ENCODE results near the gene TMEM229B. TPM values are rescaled to one million over a fixed set of nuclear protein-coding genes. Genes with fewer than 3 reads are reported as not detected.

The TMEM229B gene
- polyA plus RNA-seq, 1 of the 3 experiments (the other 2 are of a cell fraction), result 0.16 TPM

DNA sequence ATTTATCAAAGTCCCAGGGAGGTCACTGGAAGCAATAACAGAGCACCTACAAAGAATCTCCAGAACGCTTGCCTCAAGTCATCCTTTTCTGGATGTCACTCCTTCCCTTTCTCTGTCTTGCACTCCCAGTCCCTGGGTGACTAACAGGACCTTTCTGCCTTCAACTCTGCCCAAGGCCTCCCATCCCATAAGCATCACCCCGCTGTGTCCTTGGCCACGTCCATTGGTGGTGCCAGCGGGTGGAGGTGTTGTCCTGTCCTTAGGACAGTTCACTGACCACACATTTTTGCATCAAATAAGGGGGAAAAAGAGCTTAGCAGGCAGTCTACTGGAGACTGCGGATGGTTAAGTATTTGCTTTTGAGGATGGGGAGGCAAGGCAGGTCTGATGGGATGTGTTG is 52.9 kb downstream of the TMEM229B start:
- DNase-seq, result no peak
- Histone ChIP-seq H3K4me3 (ENCODE audit: low read depth in 2 of 2, low read length in 1 of 2) (no peak overlapping the region), H3K36me3 (replicated peaks in 1 of 2; ENCODE audit: control insufficient read depth in 1 of 2, insufficient read depth in 2 of 2, low read length in 1 of 2) (no peaks in the 10 kb centered on the region), H3K79me2 (ENCODE audit: insufficient read depth) (no peaks in the 10 kb centered on the region), H3K9me2 (no peaks in the 10 kb centered on the region), H2AFZ (ENCODE audit: low read depth) (no peak overlapping the region), H3F3A (replicated peaks; ENCODE audit: insufficient read depth) (no peaks in the 10 kb centered on the region), H3K4me1 (ENCODE audit: control insufficient read depth in 1 of 2, insufficient read depth in 2 of 2, low read depth in 1 of 2, low read length in 1 of 2) (no peaks in the 10 kb centered on the region), H3K27me3 (ENCODE audit: insufficient read depth) (peaks cover 6% of the 10 kb centered on the region), H3K27ac (ENCODE audit: low read depth in 2 of 2, low read length in 1 of 2) (no peak overlapping the region), H4K20me1 (ENCODE audit: insufficient read depth) (no peaks in the 10 kb centered on the region), H3K9ac (no peak overlapping the region), H3K9me3 (no peaks in the 10 kb centered on the region), H3K4me2 (no peak overlapping the region)
- 73% methylated on average over 5 of the region's 5 CpGs for WGBS (ENCODE audit: low lambda C conversion rate)
- ChIA-PET CTCF (interaction anchor here (0.8 to 5.3 kb wide), 6 partner anchors 8 to 145 kb away, joined by 3 to 36 read pairs (median 4); no protein-coding TSS in a partner anchor), POLR2A (no interaction called here)
- TF ChIP-seq FOSL2 (IDR thresholded peaks at IDR 0.05; ENCODE audit: borderline replicate concordance, low read depth) (no peak), TAF1 (IDR thresholded peaks at IDR 0.05; ENCODE audit: borderline replicate concordance, low read depth, low read length) (no peak), GABPA (IDR thresholded peaks at IDR 0.05; ENCODE audit: low read depth) (no peak), YY1 (IDR thresholded peaks at IDR 0.05; ENCODE audit: low read depth) (no peak), RXRA (IDR thresholded peaks at IDR 0.05; ENCODE audit: borderline replicate concordance, low read depth) (no peak), TEAD4 (IDR thresholded peaks at IDR 0.05; ENCODE audit: borderline replicate concordance, insufficient read depth) (no peak), TCF12 (IDR thresholded peaks at IDR 0.05) (no peak)

- ChIA-PET CTCF (interaction anchor here (1.1 to 15.0 kb wide), 2 partner anchors 101 to 136 kb away, joined by 3 to 319 read pairs; no protein-coding TSS in a partner anchor), POLR2A (no interaction called here)
Measured at GRCh38 chr14:67432050-67432564, 56.4 kb downstream of the TMEM229B start.

More at GRCh38 chr14:67432050-67432564, 56.4 kb downstream of the TMEM229B start:
- no peaks in the 10 kb centered on the region for H3K9me3 ChIP-seq
- no peaks in the 10 kb centered on the region for H3K9me2 ChIP-seq
- no peaks in the 10 kb centered on the region for H3K4me1 ChIP-seq (ENCODE audit: control insufficient read depth in 1 of 2, insufficient read depth in 2 of 2, low read depth in 1 of 2, low read length in 1 of 2)
- peaks cover 6% of the 10 kb centered on the region for H3K27me3 ChIP-seq (ENCODE audit: insufficient read depth)
- H2AFZ ChIP-seq (ENCODE audit: low read depth), result no peak overlapping the region
- H3K27ac ChIP-seq (ENCODE audit: low read depth in 2 of 2, low read length in 1 of 2), result no peak overlapping the region
- H3K4me3 ChIP-seq (ENCODE audit: low read depth in 2 of 2, low read length in 1 of 2), result no peak overlapping the region
- no peak overlapping the region for H3K9ac ChIP-seq
- H4K20me1 ChIP-seq (ENCODE audit: insufficient read depth), result no peaks in the 10 kb centered on the region
- H3K79me2 ChIP-seq (ENCODE audit: insufficient read depth), result no peaks in the 10 kb centered on the region
- TF ChIP-seq, protein P1, sequence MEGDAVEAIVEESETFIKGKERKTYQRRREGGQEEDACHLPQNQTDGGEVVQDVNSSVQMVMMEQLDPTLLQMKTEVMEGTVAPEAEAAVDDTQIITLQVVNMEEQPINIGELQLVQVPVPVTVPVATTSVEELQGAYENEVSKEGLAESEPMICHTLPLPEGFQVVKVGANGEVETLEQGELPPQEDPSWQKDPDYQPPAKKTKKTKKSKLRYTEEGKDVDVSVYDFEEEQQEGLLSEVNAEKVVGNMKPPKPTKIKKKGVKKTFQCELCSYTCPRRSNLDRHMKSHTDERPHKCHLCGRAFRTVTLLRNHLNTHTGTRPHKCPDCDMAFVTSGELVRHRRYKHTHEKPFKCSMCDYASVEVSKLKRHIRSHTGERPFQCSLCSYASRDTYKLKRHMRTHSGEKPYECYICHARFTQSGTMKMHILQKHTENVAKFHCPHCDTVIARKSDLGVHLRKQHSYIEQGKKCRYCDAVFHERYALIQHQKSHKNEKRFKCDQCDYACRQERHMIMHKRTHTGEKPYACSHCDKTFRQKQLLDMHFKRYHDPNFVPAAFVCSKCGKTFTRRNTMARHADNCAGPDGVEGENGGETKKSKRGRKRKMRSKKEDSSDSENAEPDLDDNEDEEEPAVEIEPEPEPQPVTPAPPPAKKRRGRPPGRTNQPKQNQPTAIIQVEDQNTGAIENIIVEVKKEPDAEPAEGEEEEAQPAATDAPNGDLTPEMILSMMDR (IDR thresholded peaks at IDR 0.05), result no peak
- TF ChIP-seq FOXJ3 (CRISPR knock-in tag; IDR thresholded peaks at IDR 0.05) (no peak), CHD2 (IDR thresholded peaks at IDR 0.05; ENCODE audit: low read length, partially characterized antibody) (no peak), YY1 (IDR thresholded peaks at IDR 0.05; ENCODE audit: low read depth) (no peak), GATA2 (CRISPR knock-in tag; IDR thresholded peaks at IDR 0.05) (no peak), PBX3 (IDR thresholded peaks at IDR 0.05) (no peak), GABPA (IDR thresholded peaks at IDR 0.05; ENCODE audit: low read depth) (no peak), ZBTB33 (IDR thresholded peaks at IDR 0.05; ENCODE audit: borderline replicate concordance, low read depth) (no peak), TCF12 (IDR thresholded peaks at IDR 0.05) (no peak)
- TF ChIP-seq, protein P2, sequence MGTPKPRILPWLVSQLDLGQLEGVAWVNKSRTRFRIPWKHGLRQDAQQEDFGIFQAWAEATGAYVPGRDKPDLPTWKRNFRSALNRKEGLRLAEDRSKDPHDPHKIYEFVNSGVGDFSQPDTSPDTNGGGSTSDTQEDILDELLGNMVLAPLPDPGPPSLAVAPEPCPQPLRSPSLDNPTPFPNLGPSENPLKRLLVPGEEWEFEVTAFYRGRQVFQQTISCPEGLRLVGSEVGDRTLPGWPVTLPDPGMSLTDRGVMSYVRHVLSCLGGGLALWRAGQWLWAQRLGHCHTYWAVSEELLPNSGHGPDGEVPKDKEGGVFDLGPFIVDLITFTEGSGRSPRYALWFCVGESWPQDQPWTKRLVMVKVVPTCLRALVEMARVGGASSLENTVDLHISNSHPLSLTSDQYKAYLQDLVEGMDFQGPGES (IDR thresholded peaks at IDR 0.05; ENCODE audit: low read depth, low read length), result no peak
- WGBS (ENCODE audit: low lambda C conversion rate), result 60% methylated on average over 7 of the region's 7 CpGs
- no peak for DNase-seq
- H3F3A ChIP-seq (replicated peaks; ENCODE audit: insufficient read depth), result no peaks in the 10 kb centered on the region
- H3K4me2 ChIP-seq, result no peak overlapping the region
- no peaks in the 10 kb centered on the region for H3K36me3 ChIP-seq (replicated peaks in 1 of 2; ENCODE audit: control insufficient read depth in 1 of 2, insufficient read depth in 2 of 2, low read length in 1 of 2)

Measured in SK-N-SH (cell line).